Measurements from ENCODE around the gene EVL. TPM values are rescaled to one million over a fixed set of nuclear protein-coding genes. Genes with fewer than 3 reads are reported as not detected.

EVL gene
- total and polyA plus RNA-seq, 2 of the 8 experiments (the other 6 are each of a cell fraction or from before 2014, with no cell fraction given): 30.7 to 64.6 TPM

- Histone ChIP-seq H3K23me2 (ENCODE audit: low read depth, low read length) (no peaks in the 10 kb centered on the region), H3K4me1 (replicated peaks in 1 of 4; ENCODE audit: control insufficient read depth in 3 of 4, insufficient read depth in 4 of 4, low read length in 3 of 4) (peaks cover 4 to 12% (median 10%) of the 10 kb centered on the region in 4 experiments; a peak in 6 of 7 replicates), H2BK12ac (ENCODE audit: low read depth, low read length) (no peak overlapping the region), H3K4ac (replicated peaks; ENCODE audit: insufficient read length, low read depth, low read length) (no peak overlapping the region), H3K79me2 (ENCODE audit: control insufficient read depth in 1 of 2, insufficient read depth in 2 of 2, low read length in 2 of 2) (no peaks in the 10 kb centered on the region), H2AK5ac (ENCODE audit: low read depth, low read length) (no peak overlapping the region), H4K5ac (ENCODE audit: insufficient read length, low read depth, low read length) (no peak overlapping the region), H3K9ac (replicated peaks in 1 of 4; ENCODE audit: extremely low read depth in 1 of 4, low read depth in 3 of 4, low read length in 3 of 4) (no peak overlapping the region), H3K27ac (ENCODE audit: low read depth, low read length) (no peak overlapping the region), H2BK20ac (ENCODE audit: low read length) (no peak overlapping the region), H4K20me1 (replicated peaks in 1 of 2; ENCODE audit: control insufficient read depth in 1 of 2, insufficient read depth in 2 of 2, low read length in 2 of 2) (no peaks in the 10 kb centered on the region), H2AFZ (ENCODE audit: low read length) (no peak overlapping the region), H2BK120ac (replicated peaks; ENCODE audit: low read depth, low read length) (no peak overlapping the region), H4K8ac (ENCODE audit: extremely low read depth, insufficient read depth, low read length) (peak overlapping the region; percentile 84; the same call in 1 of the 2 replicates), H3K18ac (ENCODE audit: extremely low read depth, low read length) (no peak overlapping the region), H3K9me3 (ENCODE audit: insufficient read depth in 2 of 2, low read depth in 1 of 2, low read length in 1 of 2) (no peaks in the 10 kb centered on the region), H3K79me1 (ENCODE audit: low read depth, low read length) (no peaks in the 10 kb centered on the region), H2BK5ac (ENCODE audit: low read depth, low read length) (no peak overlapping the region), H3K36me3 (ENCODE audit: control insufficient read depth in 2 of 4, insufficient read depth in 4 of 4, low read length in 3 of 4) (no peaks in the 10 kb centered on the region), H4K91ac (replicated peaks; ENCODE audit: insufficient read length, low read length) (no peak overlapping the region), H3K4me3 (ENCODE audit: extremely low read depth in 1 of 4, insufficient read depth in 2 of 4, low read depth in 3 of 4, low read length in 4 of 4) (no peak overlapping the region), H3K4me2 (ENCODE audit: insufficient read depth in 1 of 2, low read depth in 2 of 2, low read length in 2 of 2) (no peak overlapping the region), H3K14ac (ENCODE audit: insufficient read length) (no peak overlapping the region), H3K27me3 (replicated peaks in 1 of 4; ENCODE audit: control insufficient read depth in 3 of 4, extremely low read depth in 1 of 4, insufficient read depth in 3 of 4, low read length in 3 of 4) (no peaks in the 10 kb centered on the region), H2BK15ac (ENCODE audit: low read length) (no peak overlapping the region), H3K23ac (ENCODE audit: insufficient read length) (no peak overlapping the region), H3K56ac (replicated peaks; ENCODE audit: insufficient read length, low read depth, low read length) (no peak overlapping the region)
- no peak for FAIRE-seq
- 92% methylated on average over 13 of the region's 14 CpGs; no CpG with 5 or more reads in 1 of the 2 experiments for WGBS, 2 experiments (ENCODE audit: extremely low coverage in 1 of 2, insufficient coverage in 1 of 2, insufficient read length in 1 of 2, insufficient replicate concordance in 2 of 2, low coverage in 1 of 2, low lambda C conversion rate in 2 of 2, missing lambda C conversion rate in 1 of 2)
- no peak for DNase-seq (ENCODE audit: low read depth in 1 of 2, low spot score in 2 of 2)
- ChIA-PET CTCF (ENCODE audit: partially characterized antibody) (interaction anchor here (0.6 to 3.8 kb wide), 18 partner anchors 17 to 245 kb away, joined by 3 to 30 read pairs (median 4); no protein-coding TSS in a partner anchor), POLR2A (ENCODE audit: partially characterized antibody) (no interaction called here)
- TF ChIP-seq EZH2 (IDR thresholded peaks at IDR 0.05; ENCODE audit: low read depth, low read length, severe bottlenecking) (no peak), HDAC6 (IDR thresholded peaks at IDR 0.05; ENCODE audit: low read depth, low read length) (no peak), HDAC2 (IDR thresholded peaks at IDR 0.05; ENCODE audit: borderline replicate concordance in 1 of 2, low read depth in 2 of 2, low read length in 2 of 2) (no peak), TEAD4 (IDR thresholded peaks at IDR 0.05; ENCODE audit: low read depth, low read length) (no peak)
Measured at GRCh38 chr14:100191584-100192249, 126.5 kb downstream of the EVL start.

Measured in H1 (cell line).